Activated CD4-positive, CD25-positive, alpha-beta regulatory T cell treated with anti-CD3 and anti-CD28 coated beads, Interleukin-2, amount 50 U/mL, for 24 hours (primary cell): Measurements from ENCODE around the gene ETV7.
"Not testable (repeated sequence)": the region's sequence is repeated elsewhere in the genome, so short reads cannot be mapped to it uniquely, and the experiment has no call there.

Experiments used
- ATAC-seq, 2 donors: fragments of 150-1000 bp; cut with Tn5 transposase; one replicate each; pipeline ENCODE4 v1.10.0; 2021; ENCODE audit warnings: mild to moderate bottlenecking in 1 of 2, moderate library complexity in 1 of 2

The ETV7 gene

DNA sequence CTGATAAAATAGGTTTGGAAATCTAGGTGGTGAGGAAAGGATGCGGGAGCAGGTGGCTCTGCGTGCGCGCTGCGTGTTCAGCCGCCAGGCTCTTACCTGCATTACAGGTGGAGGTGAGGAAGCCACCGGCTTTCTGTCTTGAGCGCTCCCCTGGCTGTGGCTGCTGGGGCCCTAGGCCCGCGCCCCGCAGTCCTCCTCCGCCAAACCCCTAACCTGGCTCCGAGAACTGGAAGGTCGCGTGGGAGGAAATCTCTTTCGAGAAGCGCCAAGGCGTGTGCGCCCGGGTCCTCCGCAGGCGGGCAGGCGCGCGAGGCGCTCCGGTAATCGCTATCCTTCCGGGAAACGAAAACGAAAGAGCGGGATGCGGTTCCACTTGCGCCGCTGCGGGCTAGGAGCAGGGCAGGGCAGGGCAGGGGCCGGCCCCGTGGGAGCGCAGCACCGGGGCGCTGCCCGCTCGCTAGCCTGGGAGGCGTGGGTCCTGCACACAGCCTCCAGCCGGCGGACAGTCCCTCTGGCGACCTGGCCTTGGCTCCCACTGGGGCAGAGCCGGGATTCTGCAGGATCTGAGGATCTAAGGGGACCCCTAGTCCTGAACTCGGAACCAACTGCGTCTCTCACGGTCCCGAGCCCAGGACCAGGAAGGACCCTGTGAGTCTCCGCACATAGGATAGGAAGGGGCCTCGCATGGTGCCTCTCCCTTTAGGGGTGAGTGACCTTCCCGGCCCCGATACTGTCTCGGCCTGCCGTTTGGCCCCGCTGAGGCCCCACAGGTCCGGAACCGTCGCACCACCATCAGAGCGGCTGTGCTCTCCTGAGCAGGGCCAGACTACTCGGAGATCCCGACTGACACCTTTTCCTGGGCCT is at the start of gene ETV7:
Gene ETV7, minus strand, starts transcription at position 230 of the 864 bp plus-strand sequence. Its CDS starts 128 bp downstream, at position 102.
- ATAC-seq = peak; percentile 51

GRCh38 chr6:36436466-36436865 is 49.0 kb upstream of the ETV7 start:
- ATAC-seq = no peak

DNA sequence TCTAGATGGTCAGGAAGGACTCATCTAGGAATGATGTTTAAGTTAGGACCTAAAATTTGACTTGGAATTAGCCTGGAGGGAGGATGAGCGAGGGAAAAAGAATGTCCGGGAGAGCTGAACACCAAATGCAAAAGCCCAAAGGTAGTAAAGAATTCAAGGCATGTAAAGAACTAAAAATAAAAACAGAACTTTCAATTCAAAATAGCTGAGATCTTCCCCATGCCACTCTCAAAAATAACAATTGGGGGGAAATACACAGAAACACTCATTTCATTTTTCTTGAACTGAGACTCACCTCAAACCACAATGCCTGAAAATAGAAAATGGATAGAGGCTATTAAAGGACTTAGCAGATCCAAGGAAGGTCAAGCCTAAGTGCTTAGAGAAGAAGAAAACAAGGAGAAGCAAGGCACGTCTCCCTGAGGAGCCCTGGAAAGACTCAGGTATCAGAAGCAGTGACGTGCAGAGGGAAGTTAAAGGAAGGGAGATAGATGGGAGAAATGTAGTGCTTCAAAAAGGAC is 44.7 kb upstream of the ETV7 start:
- ATAC-seq = no peak

GRCh38 chr6:36431197-36431596 is 43.7 kb upstream of the ETV7 start:
- ATAC-seq = no peak

DNA sequence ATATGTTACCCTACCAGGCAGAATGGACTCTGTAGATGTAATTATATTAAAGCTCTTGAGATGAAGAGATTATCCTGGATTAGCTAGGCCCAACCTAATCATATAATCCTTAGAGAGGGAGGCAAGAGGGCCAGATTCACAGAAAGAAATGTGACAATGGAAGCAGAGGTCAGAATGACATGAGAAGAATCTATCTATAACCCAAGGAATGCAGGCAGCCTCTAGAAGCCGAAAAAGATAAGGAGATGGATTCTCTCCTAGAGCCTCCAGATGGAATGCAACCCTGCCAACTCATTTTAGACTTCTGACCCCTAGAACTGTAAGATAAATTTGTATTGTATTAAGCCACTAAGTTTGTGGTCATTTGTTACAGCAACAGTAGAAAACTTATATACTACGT is 42.9 kb upstream of the ETV7 start:
- ATAC-seq = no peak

DNA sequence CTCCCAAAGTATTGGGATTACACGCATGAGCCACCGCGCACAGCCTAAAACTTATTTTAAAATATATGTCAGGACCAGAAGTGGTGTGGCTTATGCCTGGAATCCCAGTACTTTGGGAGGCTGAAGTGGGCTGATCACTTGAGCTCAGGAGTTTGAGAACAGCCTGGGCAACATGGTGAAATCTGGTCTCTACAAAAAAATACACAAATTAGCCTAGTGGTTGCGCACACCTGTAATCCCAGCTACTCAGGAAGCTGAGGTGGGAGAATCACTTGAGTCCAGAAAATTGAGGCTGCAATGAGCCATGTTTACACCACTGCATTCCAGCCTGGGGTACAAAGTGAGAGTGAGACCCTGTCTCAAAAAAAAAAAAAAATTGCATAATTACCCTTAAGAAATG is 41.4 kb upstream of the ETV7 start:
- no peak for ATAC-seq

GRCh38 chr6:36426622-36427021 is 39.2 kb upstream of the ETV7 start:
- ATAC-seq = no peak

DNA sequence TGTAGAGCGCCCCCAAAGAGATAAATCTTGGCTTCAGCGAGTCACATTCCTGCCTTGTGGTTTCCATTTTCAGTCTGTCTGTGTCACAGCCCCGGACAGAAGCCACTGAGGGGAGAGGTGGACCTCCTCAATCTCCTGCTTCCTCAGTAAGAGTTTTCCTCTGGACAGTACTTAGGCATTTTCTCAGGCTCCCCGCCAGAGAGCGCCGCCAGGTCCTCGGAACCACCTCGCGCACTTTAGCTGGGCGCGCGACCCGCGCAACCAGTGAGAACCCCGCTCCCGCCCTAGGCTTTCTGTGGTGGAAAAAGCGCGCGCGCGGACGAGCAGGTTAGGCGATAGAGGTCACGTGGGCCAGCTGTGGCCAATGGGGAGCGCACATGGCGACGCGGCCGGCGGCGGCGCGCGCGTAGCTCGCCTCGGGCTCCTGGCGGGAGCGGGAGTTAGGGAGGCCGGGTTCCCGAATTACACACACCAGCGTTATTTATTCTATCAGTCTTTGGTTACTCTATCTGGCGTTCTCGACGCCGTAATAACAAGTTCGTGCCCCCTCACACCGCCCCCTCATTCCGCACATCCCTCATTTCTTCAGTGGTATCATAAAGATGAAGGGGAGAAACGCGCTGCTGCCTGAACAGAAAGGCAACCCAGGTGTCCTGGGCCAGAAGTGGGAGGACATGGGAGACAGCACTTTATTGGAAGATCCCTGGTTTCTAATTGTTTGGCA is 35.8 kb upstream of the ETV7 start:
- peak; percentile 99 for ATAC-seq

GRCh38 chr6:36422714-36423100 is 35.2 kb upstream of the ETV7 start:
- ATAC-seq = no peak

GRCh38 chr6:36419310-36419709 is 31.8 kb upstream of the ETV7 start:
- no peak for ATAC-seq

DNA sequence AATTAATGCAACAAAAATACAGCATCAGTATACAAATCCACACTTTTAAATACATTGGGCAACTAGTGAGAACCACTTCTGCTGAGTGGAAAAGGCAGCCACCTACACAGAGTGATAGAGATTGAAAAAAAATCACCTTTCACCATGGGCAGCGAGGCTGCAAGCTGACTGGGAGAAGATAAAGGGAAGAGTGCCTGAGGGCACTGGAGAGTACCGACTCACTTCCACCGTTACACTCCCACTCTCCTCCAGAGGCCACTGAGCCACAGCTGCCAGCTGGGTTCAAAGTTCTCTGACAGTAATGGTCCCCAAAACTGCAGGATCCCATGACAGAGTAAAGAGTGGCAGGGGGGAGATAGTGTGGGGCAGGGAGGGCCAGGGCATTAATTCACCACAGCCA is 31.1 kb upstream of the ETV7 start:
- no peak for ATAC-seq

DNA sequence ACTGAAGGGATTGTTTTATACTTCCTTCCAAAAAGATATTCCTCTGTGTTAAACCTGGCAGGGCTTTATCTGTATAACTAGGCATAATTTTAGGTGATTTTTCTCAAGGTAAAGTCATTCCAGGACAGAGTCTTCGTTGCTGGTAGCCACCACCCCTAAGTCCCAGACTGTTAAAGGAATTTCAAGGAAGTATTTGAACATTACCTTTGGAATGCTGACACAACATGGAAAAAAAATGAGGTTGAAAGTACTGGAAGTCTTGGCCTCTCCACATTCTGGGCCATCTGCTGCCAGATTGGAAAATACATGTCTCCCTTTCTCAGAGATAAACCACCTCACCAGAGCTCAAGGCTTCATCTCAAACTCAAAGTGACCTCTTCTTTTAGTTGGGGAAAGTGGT is 27.0 kb upstream of the ETV7 start:
- no peak for ATAC-seq

DNA sequence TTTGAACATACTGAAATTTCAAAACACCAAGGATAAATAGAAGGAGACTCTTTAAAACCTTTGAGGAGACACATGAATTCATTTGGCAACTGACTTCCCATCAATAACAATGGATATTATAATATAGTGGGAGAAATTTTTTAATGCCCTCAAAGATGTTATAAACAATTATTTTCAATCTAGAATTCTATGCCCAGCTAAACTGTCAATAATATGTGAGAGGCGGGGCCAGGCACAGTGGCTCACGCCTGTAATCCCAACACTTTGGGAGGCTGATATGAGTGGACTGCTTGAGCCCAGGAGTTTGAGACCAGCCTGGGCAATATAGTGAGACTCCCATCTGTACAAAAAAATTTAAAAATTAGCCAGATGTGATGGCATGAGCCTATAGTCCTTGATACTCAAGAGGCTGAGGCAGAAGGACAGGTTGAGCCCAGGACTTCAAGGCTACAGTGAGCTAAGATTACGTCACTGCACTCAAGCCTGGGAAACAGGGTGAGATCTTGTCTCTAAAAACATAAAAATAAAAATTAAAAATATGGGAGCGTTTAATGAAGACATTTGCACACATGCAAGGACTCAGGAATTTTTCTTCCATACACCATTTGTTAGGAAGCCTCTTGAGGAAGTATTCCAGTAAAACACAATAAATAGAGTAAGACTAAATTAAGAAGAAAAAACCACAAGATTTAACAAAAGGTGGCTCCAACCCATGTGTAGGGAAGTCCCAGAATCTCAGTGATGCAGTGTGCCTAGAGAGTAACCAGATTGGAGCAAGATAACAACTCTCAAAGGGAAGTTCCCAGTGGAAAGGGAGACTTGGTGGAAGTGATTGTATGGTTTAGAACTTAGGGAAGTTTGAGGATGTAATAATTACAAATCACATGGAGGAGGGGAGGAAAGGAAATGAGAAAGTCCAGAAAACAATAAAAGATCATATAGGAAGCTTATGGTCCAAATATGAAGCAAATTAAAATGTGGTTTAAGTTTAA is 26.3 kb upstream of the ETV7 start:
- no peak for ATAC-seq

DNA sequence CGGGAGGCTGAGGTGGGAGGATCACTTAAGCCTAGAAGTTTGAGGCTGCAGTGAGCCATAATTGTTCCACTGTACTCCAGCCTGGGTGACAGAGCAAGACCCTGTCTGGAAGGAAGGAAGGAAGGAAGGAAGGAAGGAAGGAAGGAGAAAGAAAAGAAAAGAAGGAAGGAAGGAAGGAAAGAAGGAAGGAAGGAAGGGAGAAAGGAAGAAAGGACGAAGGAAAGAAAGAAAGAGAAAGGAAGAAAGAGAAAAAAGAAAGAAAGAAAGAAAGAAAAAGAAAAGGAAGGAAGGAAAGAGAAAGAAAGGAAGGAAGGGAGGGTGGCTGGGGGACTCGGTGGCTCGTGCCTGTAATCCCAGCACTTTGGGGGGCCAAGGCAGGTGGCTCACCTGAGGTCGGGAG is 22.2 kb upstream of the ETV7 start:
- ATAC-seq = not testable (repeated sequence)

DNA sequence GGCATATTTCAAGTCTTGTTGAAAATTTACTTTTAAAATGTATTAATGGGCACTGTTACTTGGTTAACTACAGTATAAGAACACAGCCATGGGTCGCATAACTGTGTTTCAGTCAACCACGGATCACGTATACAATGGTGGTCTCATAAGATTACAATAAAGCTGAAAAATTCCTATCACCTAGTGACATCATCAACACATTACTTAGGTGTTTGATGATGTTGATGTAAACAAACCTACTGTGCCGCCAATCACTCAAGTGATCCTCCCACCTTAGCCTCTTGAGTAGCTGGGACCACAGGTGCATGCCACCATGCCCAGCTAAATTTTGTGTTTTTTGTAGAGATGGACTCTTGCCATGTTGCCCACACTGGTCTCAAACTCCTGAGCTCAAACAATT is 16.7 kb upstream of the ETV7 start:
- ATAC-seq = no peak

GRCh38 chr6:36402481-36402880 is 15.0 kb upstream of the ETV7 start:
- no peak for ATAC-seq

GRCh38 chr6:36399970-36400369 is 12.5 kb upstream of the ETV7 start:
- peak in 1 of 2 donors; percentile 33 for ATAC-seq

DNA sequence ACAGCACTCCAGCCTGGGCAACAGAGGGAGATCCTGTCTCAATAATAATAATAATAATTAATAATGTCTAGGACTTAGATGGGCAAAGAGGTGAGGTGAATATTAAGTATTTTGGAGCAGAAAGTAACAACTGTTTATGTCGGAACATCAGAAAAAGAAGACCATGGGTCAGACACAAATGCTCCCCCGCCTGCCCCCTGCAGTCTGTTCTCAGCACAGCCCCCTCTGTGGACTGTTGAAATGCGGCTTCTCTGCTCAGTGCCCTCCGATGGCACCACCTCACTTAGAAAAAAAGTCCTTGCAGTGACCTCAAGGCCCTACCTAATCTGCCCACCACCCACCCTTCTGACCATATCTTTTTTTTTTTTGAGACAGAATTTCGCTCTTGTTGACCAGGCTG is 5.2 kb upstream of the ETV7 start:
- no peak for ATAC-seq

- no peak for ATAC-seq
Observed at GRCh38 chr6:36389353-36389752, 1.9 kb upstream of the ETV7 start.

DNA sequence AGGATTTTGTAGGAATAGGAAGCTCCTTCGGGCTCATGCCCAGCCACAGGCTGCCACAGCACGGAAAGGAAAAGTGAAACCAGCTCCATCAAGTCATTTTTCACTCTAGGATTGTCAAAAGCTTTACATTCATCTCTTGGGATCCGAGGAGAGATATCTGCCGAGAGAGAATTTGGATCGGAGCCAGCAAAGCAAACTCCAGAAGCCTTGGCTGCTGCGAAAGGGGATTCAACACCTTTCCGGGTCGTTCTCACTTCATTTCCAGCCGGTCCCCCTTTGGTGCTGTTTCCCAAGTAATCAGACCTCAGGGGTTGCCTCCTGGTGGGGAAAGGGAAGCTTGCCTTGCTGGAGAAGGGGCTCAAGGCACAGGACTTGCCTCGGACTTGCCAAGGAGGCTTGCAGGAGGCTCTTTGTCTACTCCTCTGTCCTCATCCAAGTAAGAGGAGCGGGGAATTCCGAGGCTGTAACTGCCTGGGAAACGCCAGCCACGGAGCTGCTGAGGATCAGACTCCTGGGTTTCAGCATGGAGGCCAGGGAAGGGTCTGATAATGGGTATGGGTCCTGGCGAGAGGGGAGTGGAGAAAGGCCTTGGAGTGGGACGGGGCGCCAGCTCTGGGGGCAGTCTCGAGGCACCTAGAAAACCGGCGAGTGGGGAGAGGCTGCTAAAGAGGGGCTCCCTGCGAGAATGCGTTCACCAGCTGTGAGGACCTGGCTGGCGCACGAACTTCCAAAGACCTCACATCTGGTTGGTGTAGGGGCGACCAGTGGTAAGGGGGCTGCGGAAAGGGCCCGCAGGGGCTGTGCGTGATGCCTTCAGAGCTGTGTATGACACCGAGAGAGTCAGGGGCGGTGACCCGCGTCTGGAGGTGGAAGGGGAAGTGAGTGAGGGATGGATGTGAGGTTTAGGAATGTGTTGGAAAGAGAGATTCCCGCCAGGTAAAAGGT is 702 bp downstream of the ETV7 start:
- ATAC-seq = peak; percentile 29 to 31

DNA sequence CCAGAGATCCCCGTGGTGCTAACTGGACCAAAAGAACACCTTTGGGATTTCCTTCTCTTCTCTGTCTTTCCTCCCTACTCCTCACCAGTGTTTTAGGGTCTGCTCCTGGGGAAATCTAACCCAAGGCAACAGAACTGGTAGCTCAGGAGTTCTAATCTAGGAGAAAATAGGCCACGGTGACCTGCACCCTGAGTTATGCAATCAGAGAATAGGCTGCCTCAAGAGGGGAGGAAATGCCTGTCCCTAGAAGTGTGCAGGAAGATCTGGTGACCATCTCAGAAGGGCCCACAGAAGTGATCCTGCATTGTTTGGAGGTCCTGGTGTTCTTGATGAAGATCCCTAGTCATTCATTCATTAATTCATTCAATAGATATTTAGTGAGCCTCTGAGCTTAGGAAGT is 3.4 kb downstream of the ETV7 start:
- ATAC-seq = no peak
